Naive thymus-derived CD4-positive, alpha-beta T cell (primary cell): ENCODE data around the gene RPS6KA1. TPM values are rescaled to one million over a fixed set of nuclear protein-coding genes. Genes with fewer than 3 reads are reported as not detected.
"Not testable (repeated sequence)": the region's sequence is repeated elsewhere in the genome, so short reads cannot be mapped to it uniquely, and the experiment has no call there.

ENCODE experiments used
- ATAC-seq: fragments of 150-1000 bp; cut with Tn5 transposase; 2 replicates; pipeline ENCODE4 v1.10.0; 2021; ENCODE audit warnings: mild to moderate bottlenecking, moderate library complexity
- CTCF ChIA-PET: fragments of 350-600 bp; sonication (Branson Sonifier 250); formaldehyde crosslinking; loops from one replicate; lab custom pipeline; 2021; ENCODE audit warnings: antibody characterized with exemption; lab: Charles Lee
- POLR2A ChIA-PET: fragments of 350-600 bp; sonication (Branson Sonifier 250); formaldehyde crosslinking; loops from one replicate; lab custom pipeline; 2021; ENCODE audit warnings: antibody characterized with exemption, inconsistent platforms; lab: Charles Lee
- DNase-seq, 9 donors: peaks; one replicate each; pipeline versions ENCODE4 v3.0.0 to v3.0.0-alpha.2; 2020 to 2022; ENCODE audit warnings: mixed read lengths in 1 of 9
- H3K27ac ChIP-seq: one replicate; pipeline ENCODE4 v1.7.0; 2013; ENCODE audit warnings: mild to moderate bottlenecking, low read depth, low read length, moderate library complexity
- H3K27me3 ChIP-seq, 2 donors: one replicate each; pipeline ENCODE4 v1.7.0; 2013; ENCODE audit warnings: low read length in 2 of 2, mild to moderate bottlenecking in 2 of 2, moderate library complexity in 2 of 2; ENCODE audit not compliant: control insufficient read depth in 2 of 2, insufficient read depth in 2 of 2
- H3K36me3 ChIP-seq, 3 experiments: 1 replicate in 2 of 3; 2 replicates in 1 of 3; pipeline ENCODE4 v1.7.0; 2013; ENCODE audit warnings: low read length in 3 of 3, mild to moderate bottlenecking in 3 of 3, moderate library complexity in 1 of 3; ENCODE audit not compliant: insufficient read depth in 3 of 3, control insufficient read depth in 2 of 3
- H3K4me1 ChIP-seq, 2 donors: one replicate each; pipeline ENCODE4 v1.7.0; 2013; ENCODE audit warnings: low read length in 2 of 2, mild to moderate bottlenecking in 2 of 2, moderate library complexity in 1 of 2; ENCODE audit not compliant: control insufficient read depth in 2 of 2, insufficient read depth in 2 of 2
- H3K4me3 ChIP-seq: 2 replicates; pipeline ENCODE4 v1.7.0; 2013; ENCODE audit warnings: mild to moderate bottlenecking, low read length
- H3K9me3 ChIP-seq, 3 experiments: 1 replicate in 2 of 3; 2 replicates in 1 of 3; pipeline ENCODE4 v1.7.0; 2013; ENCODE audit warnings: low read length in 3 of 3; ENCODE audit not compliant: control insufficient read depth in 2 of 3
- H3K27ac Mint-ChIP-seq, 9 donors: one replicate each; pipeline ENCODE4 v1.8.0; 2020 to 2022; ENCODE audit warnings: mixed read lengths in 9 of 9, mild to moderate bottlenecking in 8 of 9, moderate library complexity in 5 of 9, inconsistent platforms in 2 of 9
- H3K27me3 Mint-ChIP-seq, 5 donors: one replicate each; pipeline ENCODE4 v1.8.0; 2021 to 2022; ENCODE audit warnings: mixed read lengths in 5 of 5, mild to moderate bottlenecking in 1 of 5
- H3K36me3 Mint-ChIP-seq, 5 donors: one replicate each; pipeline ENCODE4 v1.8.0; 2020 to 2022; ENCODE audit warnings: mixed read lengths in 5 of 5, mild to moderate bottlenecking in 3 of 5, inconsistent platforms in 1 of 5
- H3K4me1 Mint-ChIP-seq, 7 donors: one replicate each; pipeline ENCODE4 v1.8.0; 2020 to 2022; ENCODE audit warnings: mixed read lengths in 7 of 7, mild to moderate bottlenecking in 3 of 7, inconsistent platforms in 1 of 7
- H3K4me3 Mint-ChIP-seq, 10 donors: one replicate each; pipeline ENCODE4 v1.8.0; 2020 to 2022; ENCODE audit warnings: mild to moderate bottlenecking in 10 of 10, mixed read lengths in 10 of 10, moderate library complexity in 6 of 10, inconsistent platforms in 2 of 10
- H3K9me3 Mint-ChIP-seq, 11 donors: one replicate each; pipeline ENCODE4 v1.8.0; 2020 to 2022; ENCODE audit warnings: mixed read lengths in 11 of 11, mild to moderate bottlenecking in 4 of 11, inconsistent platforms in 1 of 11, moderate library complexity in 1 of 11
- intact Hi-C, 2 donors: fragments of 100-400 bp; cut with micrococcal nuclease; formaldehyde crosslinking; loops; one replicate each; pipeline ENCODE4 v1.15.1; 2023
- polyA plus RNA-seq, 2 donors: library from polyadenylated mRNA; unstranded; fragments of 300-500 nt; fragmentation: Illumina TruSeq; gene quantifications; one replicate each; pipeline ENCODE4 v1.2.3, GENCODE V29; 2021
- total RNA-seq, 6 experiments: library from RNA in 5 of 6; stranded (reverse) in 5 of 6; gene quantifications; 1 replicate in 5 of 6; 2 replicates in 1 of 6; pipeline ENCODE4 v1.2.3 and lab custom pipeline; 2021 to 2026

Gene RPS6KA1
- total and polyA plus RNA-seq, 7 experiments from 2014 or later = 53.8 to 205 (median 109) TPM

DNA sequence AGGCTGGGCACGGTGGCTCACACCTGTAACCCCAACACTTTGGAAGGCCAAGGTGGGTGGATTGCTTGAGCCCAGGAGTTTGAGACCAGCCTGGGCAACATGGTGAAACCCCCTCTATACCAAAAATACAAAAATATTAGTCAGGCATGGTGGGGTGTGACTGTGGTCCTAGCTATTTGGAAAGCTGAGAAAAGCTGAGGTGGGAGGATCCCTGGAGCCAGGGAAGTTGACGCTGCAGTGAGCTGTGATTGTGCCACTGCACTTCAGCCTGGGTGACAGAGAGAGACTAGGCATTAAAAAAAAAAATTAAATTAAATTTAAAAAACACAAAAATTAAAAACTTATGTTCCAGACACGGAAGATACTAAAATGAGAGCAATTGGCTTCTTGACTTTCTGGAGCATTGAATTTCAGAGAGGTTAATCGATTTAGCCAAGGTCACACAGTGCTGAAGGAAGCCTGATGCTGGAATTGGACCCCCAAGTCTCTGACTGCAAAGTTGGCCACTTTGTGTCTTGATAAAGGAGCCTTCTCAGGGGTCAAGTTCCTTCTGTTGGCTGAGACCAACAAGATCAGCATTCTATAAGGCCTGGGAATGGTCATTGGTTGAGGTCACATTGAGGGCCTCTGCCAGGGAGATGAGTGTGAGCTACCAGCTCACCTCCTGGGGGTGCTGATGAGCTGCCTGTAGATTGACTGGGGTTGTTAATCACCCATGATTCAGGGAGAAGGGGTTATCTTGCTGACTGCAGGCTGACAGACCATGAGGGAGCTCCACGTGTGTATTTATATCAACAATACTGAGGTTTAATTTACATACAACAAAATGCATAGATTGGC is 54.3 kb downstream of the RPS6KA1 start:
- intact Hi-C loops = no loop called here
- Mint-ChIP-seq H3K4me3 (no peak overlapping the region), H3K27ac (no peak overlapping the region), H3K9me3 (peaks cover 0 to 3% (median 0%) of the 10 kb centered on the region in 11 donors), H3K36me3 (peaks cover 0 to 4% (median 0%) of the 10 kb centered on the region in 5 donors), H3K4me1 (peaks cover 0 to 24% (median 7%) of the 10 kb centered on the region in 7 donors), H3K27me3 (no peaks in the 10 kb centered on the region)
- Histone ChIP-seq H3K36me3 (no peaks in the 10 kb centered on the region), H3K4me1 (no peaks in the 10 kb centered on the region), H3K27ac (no peak overlapping the region), H3K27me3 (no peaks in the 10 kb centered on the region), H3K9me3 (no peaks in the 10 kb centered on the region), H3K4me3 (no peak overlapping the region)
- ChIA-PET POLR2A (no interaction called here), CTCF (no interaction called here)
- ATAC-seq = no peak
- DNase-seq = peak in 1 of 9 donors; percentile 47

- H3K4me1 ChIP-seq, H3K27me3 Mint-ChIP-seq, POLR2A ChIA-PET, H3K9me3 ChIP-seq, ATAC-seq, H3K36me3 ChIP-seq, H3K27ac Mint-ChIP-seq, H3K27ac ChIP-seq, H3K4me3 Mint-ChIP-seq, DNase-seq, H3K36me3 Mint-ChIP-seq, intact Hi-C loops, H3K27me3 ChIP-seq, H3K4me3 ChIP-seq, H3K9me3 Mint-ChIP-seq: not testable (repeated sequence)
- H3K4me1 Mint-ChIP-seq = peaks cover 0 to 24% (median 7%) of the 10 kb centered on the region in 7 donors
- CTCF ChIA-PET = interaction anchor here (0.5 kb wide), 1 partner anchor 17 kb away, joined by 3 read pairs; no protein-coding TSS in a partner anchor
These were observed 55.0 kb downstream of the RPS6KA1 start for GRCh38 chr1:26584588-26584987.

DNA sequence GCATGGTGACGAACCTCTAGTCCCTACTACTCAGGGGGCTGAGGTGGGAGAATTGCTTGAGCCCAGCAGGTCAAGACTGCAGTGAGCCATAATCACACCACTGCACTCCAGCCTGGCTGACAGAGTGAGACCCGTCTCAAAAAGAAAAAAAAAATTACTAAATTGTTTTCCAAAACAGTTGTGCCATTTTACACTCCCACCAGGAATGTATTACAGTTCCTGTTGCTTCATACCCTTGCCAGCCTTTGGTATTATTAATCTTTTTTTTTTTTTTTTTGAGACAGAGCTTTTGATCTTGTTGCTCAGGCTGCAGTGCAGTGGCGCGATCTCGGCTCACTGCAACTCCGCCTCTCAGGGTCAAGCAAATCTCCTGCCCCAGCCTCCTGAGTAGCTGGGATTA is 55.9 kb downstream of the RPS6KA1 start:
- CTCF ChIA-PET = interaction anchor here (0.6 kb wide), 1 partner anchor 59 kb away, joined by 3 read pairs; no protein-coding TSS in a partner anchor
- POLR2A ChIA-PET = no interaction called here
- no peaks in the 10 kb centered on the region for H3K27me3 Mint-ChIP-seq
- Histone ChIP-seq H3K36me3 (no peaks in the 10 kb centered on the region), H3K4me3 (no peak overlapping the region), H3K27me3 (no peaks in the 10 kb centered on the region), H3K9me3 (no peaks in the 10 kb centered on the region), H3K4me1 (no peaks in the 10 kb centered on the region), H3K27ac (no peak overlapping the region)
- H3K9me3 Mint-ChIP-seq = peaks cover 0 to 8% (median 2%) of the 10 kb centered on the region in 11 donors
- H3K4me1 Mint-ChIP-seq = peaks cover 0 to 21% (median 7%) of the 10 kb centered on the region in 7 donors
- DNase-seq (no peak), ATAC-seq (no peak)
- H3K36me3 Mint-ChIP-seq = peaks cover 0 to 4% (median 0%) of the 10 kb centered on the region in 5 donors
- H3K27ac Mint-ChIP-seq = no peak overlapping the region
- H3K4me3 Mint-ChIP-seq = no peak overlapping the region
- intact Hi-C loops = no loop called here

DNA sequence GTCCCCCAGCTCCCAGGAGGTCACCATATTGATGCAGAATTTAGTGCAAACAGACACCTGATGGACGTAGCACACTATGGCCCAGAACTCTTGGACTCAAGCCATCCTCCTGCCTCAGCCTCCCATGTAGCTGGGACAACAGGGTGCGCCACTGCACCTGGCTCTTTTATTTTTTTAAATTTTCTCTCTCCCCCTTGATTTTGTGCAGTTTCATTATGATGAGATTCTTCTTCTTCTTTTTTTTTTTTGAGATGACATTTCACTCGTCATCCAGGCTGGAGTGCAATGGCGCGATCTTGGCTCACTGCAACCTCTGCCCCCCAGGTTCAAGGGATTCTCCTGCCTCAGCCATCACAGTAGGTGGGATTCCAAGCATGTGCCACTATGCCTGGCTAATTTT is 63.8 kb downstream of the RPS6KA1 start:
- intact Hi-C loops = no loop called here
- peaks cover 0 to 3% of the 10 kb centered on the region in 2 donors for H3K4me1 ChIP-seq
- H3K4me3 ChIP-seq = no peak overlapping the region
- H3K27ac ChIP-seq = no peak overlapping the region
- ChIA-PET CTCF (interaction anchor here (1.7 kb wide), 1 partner anchor 93 kb away, joined by 5 read pairs; no protein-coding TSS in a partner anchor), POLR2A (no interaction called here)
- Mint-ChIP-seq H3K27me3 (no peaks in the 10 kb centered on the region), H3K36me3 (peaks cover 0 to 4% (median 0%) of the 10 kb centered on the region in 5 donors), H3K27ac (no peak overlapping the region), H3K4me1 (peaks cover 0 to 6% (median 4%) of the 10 kb centered on the region in 7 donors), H3K9me3 (peaks cover 0 to 8% (median 2%) of the 10 kb centered on the region in 11 donors), H3K4me3 (no peak overlapping the region)
- no peaks in the 10 kb centered on the region for H3K27me3 ChIP-seq
- H3K36me3 ChIP-seq = no peaks in the 10 kb centered on the region
- DNase-seq (no peak), ATAC-seq (no peak)
- no peaks in the 10 kb centered on the region for H3K9me3 ChIP-seq

DNA sequence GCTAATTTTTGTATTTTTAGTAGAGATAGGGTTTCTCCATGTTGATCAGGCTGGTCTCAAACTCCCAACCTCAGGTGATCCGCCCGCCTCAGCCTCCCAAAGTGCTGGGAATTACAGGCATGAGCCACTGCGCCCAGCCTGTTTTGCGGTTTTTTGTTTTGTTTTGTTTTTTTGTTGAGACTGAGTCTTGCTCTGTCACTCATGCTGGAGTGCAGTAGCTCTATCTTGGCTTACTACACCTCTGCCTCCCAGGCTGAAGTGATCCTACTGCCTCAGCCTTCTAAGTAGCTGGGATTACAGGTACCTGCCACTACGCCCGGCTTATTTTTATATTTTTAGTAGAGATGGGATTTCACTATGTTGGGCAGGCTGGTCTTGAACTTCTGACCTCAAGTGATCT is 65.0 kb downstream of the RPS6KA1 start:
- H3K36me3 Mint-ChIP-seq, H3K27ac Mint-ChIP-seq, H3K27me3 Mint-ChIP-seq, DNase-seq, H3K4me3 ChIP-seq, H3K9me3 ChIP-seq, H3K27ac ChIP-seq, intact Hi-C loops, H3K36me3 ChIP-seq, POLR2A ChIA-PET, H3K4me1 Mint-ChIP-seq, H3K9me3 Mint-ChIP-seq, ATAC-seq, H3K4me1 ChIP-seq, H3K4me3 Mint-ChIP-seq, H3K27me3 ChIP-seq: not testable (repeated sequence)
- CTCF ChIA-PET = interaction anchor here (1.7 kb wide), 1 partner anchor 94 kb away, joined by 5 read pairs; no protein-coding TSS in a partner anchor

GRCh38 chr1:26597629-26598039 is 68.1 kb downstream of the RPS6KA1 start:
- Histone ChIP-seq H3K36me3 (no peaks in the 10 kb centered on the region), H3K27ac (no peak overlapping the region), H3K27me3 (no peaks in the 10 kb centered on the region), H3K9me3 (no peaks in the 10 kb centered on the region), H3K4me1 (peaks cover 0 to 3% of the 10 kb centered on the region in 2 donors), H3K4me3 (no peak overlapping the region)
- peak in 7 of 9 donors; percentile 26 to 60 (median 54) for DNase-seq
- Mint-ChIP-seq H3K4me1 (peaks cover 0 to 14% (median 10%) of the 10 kb centered on the region in 7 donors), H3K27ac (no peak overlapping the region), H3K36me3 (peaks cover 0 to 2% (median 0%) of the 10 kb centered on the region in 5 donors), H3K27me3 (peaks cover 0 to 2% (median 0%) of the 10 kb centered on the region in 5 donors), H3K9me3 (no peaks in the 10 kb centered on the region), H3K4me3 (no peak overlapping the region)
- CTCF ChIA-PET = interaction anchor here (0.6 to 2.6 kb wide), 5 partner anchors 30 to 290 kb away, joined by 3 to 8 read pairs (median 7); no protein-coding TSS in a partner anchor
- POLR2A ChIA-PET = interaction anchor here (0.6 to 1.8 kb wide), 5 partner anchors 14 to 1167 kb away, joined by 3 to 6 read pairs (median 3); partner anchors contain the start of gene PIGV
- ATAC-seq = peak; percentile 61
- intact Hi-C loops = loop anchor here (1.0 to 5.0 kb wide), 5 partner anchors 55 to 281 kb away; no protein-coding TSS in a partner anchor
